CD4-positive, alpha-beta T cell (primary cell): ENCODE data around the gene NEU3. TPM values are rescaled to one million over a fixed set of nuclear protein-coding genes. Genes with fewer than 3 reads are reported as not detected.

Experiments
- ATAC-seq: fragments of 200-7000 bp; cut with Tn5 transposase; one replicate; pipeline ENCODE4 v1.10.0; 2022; ENCODE audit warnings: mild to moderate bottlenecking; ENCODE audit not compliant: poor library complexity
- CTCF ChIA-PET: fragments of 350-600 bp; sonication (Branson Sonifier 250); formaldehyde crosslinking; loops from one replicate; lab custom pipeline; 2021; ENCODE audit warnings: antibody characterized with exemption, inconsistent platforms; lab: Charles Lee
- POLR2A ChIA-PET: fragments of 350-600 bp; sonication (Branson Sonifier 250); formaldehyde crosslinking; loops from one replicate; lab custom pipeline; 2021; ENCODE audit warnings: antibody characterized with exemption, inconsistent platforms; lab: Charles Lee
- DNase-seq, 14 experiments: peaks; one replicate each; pipeline ENCODE4 v3.0.0-alpha.2; 2013 to 2020; ENCODE audit warnings: mixed read lengths in 2 of 14
- H3K27ac ChIP-seq, 2 donors: one replicate each; pipeline versions ENCODE4 v1.5.1 to v1.7.0; 2013; ENCODE audit warnings: low read length in 2 of 2, low read depth in 1 of 2, mild to moderate bottlenecking in 1 of 2
- H3K27me3 ChIP-seq, 2 experiments: 1 replicate in 1 of 2; 2 replicates in 1 of 2; pipeline versions ENCODE4 v1.6.1 to v1.7.0; 2013; ENCODE audit warnings: low read length in 2 of 2, control low read depth in 1 of 2, mild to moderate bottlenecking in 1 of 2, moderate library complexity in 1 of 2; ENCODE audit not compliant: insufficient read depth in 2 of 2, control insufficient read depth in 1 of 2
- H3K36me3 ChIP-seq: one replicate; pipeline ENCODE4 v1.6.1; 2013; ENCODE audit warnings: low read length, control low read depth; ENCODE audit not compliant: insufficient read depth
- H3K4me1 ChIP-seq: one replicate; pipeline ENCODE4 v1.6.1; 2013; ENCODE audit warnings: low read length, control low read depth; ENCODE audit not compliant: insufficient read depth
- H3K4me3 ChIP-seq: one replicate; pipeline ENCODE4 v1.5.1; 2013; ENCODE audit warnings: mild to moderate bottlenecking, low read length, moderate library complexity
- H3K9me3 ChIP-seq, 2 experiments: 1 replicate in 1 of 2; 2 replicates in 1 of 2; pipeline versions ENCODE4 v1.6.1 to v1.7.0; 2013; ENCODE audit warnings: low read length in 2 of 2, mild to moderate bottlenecking in 2 of 2, control low read depth in 1 of 2, moderate library complexity in 1 of 2; ENCODE audit not compliant: control insufficient read depth in 1 of 2, insufficient read depth in 1 of 2
- H3K27ac Mint-ChIP-seq: one replicate; pipeline ENCODE4 v1.8.0; 2020; ENCODE audit warnings: mixed read lengths
- H3K27me3 Mint-ChIP-seq: one replicate; pipeline ENCODE4 v1.8.0; 2021; ENCODE audit warnings: mixed read lengths
- H3K36me3 Mint-ChIP-seq: one replicate; pipeline ENCODE4 v1.8.0; 2021; ENCODE audit warnings: low read depth, mixed read lengths
- H3K4me1 Mint-ChIP-seq: one replicate; pipeline ENCODE4 v1.8.0; 2021; ENCODE audit warnings: low read depth, mixed read lengths
- H3K4me3 Mint-ChIP-seq: one replicate; pipeline ENCODE4 v1.8.0; 2020; ENCODE audit warnings: mild to moderate bottlenecking, mixed read lengths
- H3K9me3 Mint-ChIP-seq: one replicate; pipeline ENCODE4 v1.8.0; 2020; ENCODE audit warnings: mixed read lengths
- CTCF ChIP-seq: fragments of 200-600 bp; IDR thresholded peaks from one replicate; pipeline ENCODE4 v1.8.0; 2022; ENCODE audit warnings: antibody characterized with exemption, mild to moderate bottlenecking
- intact Hi-C, 2 experiments: fragments of 100-400 bp; cut with DNase I in 1 of 2; cut with micrococcal nuclease in 1 of 2; formaldehyde crosslinking; loops; one replicate each; pipeline versions ENCODE4 v1.15.1 to v1.9.0; 2023 to 2025; cut with DNase I, micrococcal nuclease
- total RNA-seq, 174 experiments: library from RNA in 2 of 174; stranded (reverse) in 2 of 174; gene quantifications; one replicate each; pipeline ENCODE4 v1.2.3 and lab custom pipeline; 2021 to 2026

The NEU3 gene
- total RNA-seq, 2 experiments from 2014 or later, result 9.7 to 10.6 TPM

- Mint-ChIP-seq H3K4me1 (no peaks in the 10 kb centered on the region), H3K9me3 (peaks cover 4% of the 10 kb centered on the region), H3K27me3 (no peaks in the 10 kb centered on the region), H3K4me3 (no peak overlapping the region), H3K36me3 (peaks cover 7% of the 10 kb centered on the region), H3K27ac (no peak overlapping the region)
- POLR2A ChIA-PET, result interaction anchor here (0.6 kb wide), 1 partner anchor 219 kb away, joined by 3 read pairs; no protein-coding TSS in a partner anchor
- Histone ChIP-seq H3K4me1 (no peaks in the 10 kb centered on the region), H3K4me3 (no peak overlapping the region), H3K27ac (no peak overlapping the region), H3K27me3 (no peaks in the 10 kb centered on the region), H3K9me3 (peaks cover 0 to 3% of the 10 kb centered on the region in 2 experiments), H3K36me3 (no peaks in the 10 kb centered on the region)
- intact Hi-C loops, result loop anchor here (1.0 to 10.0 kb wide), 6 partner anchors 119 to 252 kb away; no protein-coding TSS in a partner anchor
- TF ChIP-seq CTCF, result peak; percentile 96
- CTCF ChIA-PET, result interaction anchor here (0.6 to 2.1 kb wide), 18 partner anchors 9 to 252 kb away, joined by 3 to 16 read pairs (median 4); partner anchors contain the start of gene NEU3
- DNase-seq, result peak; percentile 59 to 84 (median 70)
- ATAC-seq, result peak; percentile 86
Observed at GRCh38 chr11:75022759-75023396, 34.1 kb downstream of the NEU3 start.

- no peaks in the 10 kb centered on the region for H3K27me3 ChIP-seq
- ChIA-PET CTCF (interaction anchor here (1.0 to 2.1 kb wide), 7 partner anchors 11 to 247 kb away, joined by 4 to 16 read pairs (median 6); no protein-coding TSS in a partner anchor), POLR2A (no interaction called here)
- DNase-seq (no peak), ATAC-seq (no peak)
- peaks cover 0 to 3% of the 10 kb centered on the region in 2 experiments for H3K9me3 ChIP-seq
- peaks cover 3% of the 10 kb centered on the region for H3K9me3 Mint-ChIP-seq
- intact Hi-C loops, result loop anchor here (1.0 to 10.0 kb wide), 6 partner anchors 119 to 251 kb away; no protein-coding TSS in a partner anchor
- peaks cover 6% of the 10 kb centered on the region for H3K36me3 Mint-ChIP-seq
- H3K36me3 ChIP-seq, result no peaks in the 10 kb centered on the region
- TF ChIP-seq CTCF, result no peak
- H3K27ac Mint-ChIP-seq, result no peak overlapping the region
- H3K4me3 Mint-ChIP-seq, result no peak overlapping the region
- H3K4me3 ChIP-seq, result no peak overlapping the region
- no peaks in the 10 kb centered on the region for H3K4me1 Mint-ChIP-seq
- H3K4me1 ChIP-seq, result no peaks in the 10 kb centered on the region
- no peaks in the 10 kb centered on the region for H3K27me3 Mint-ChIP-seq
- H3K27ac ChIP-seq, result no peak overlapping the region
Observed at GRCh38 chr11:75023446-75024067, 34.8 kb downstream of the NEU3 start.

- Histone ChIP-seq H3K27me3 (no peaks in the 10 kb centered on the region), H3K27ac (no peak overlapping the region), H3K9me3 (peaks cover 0 to 3% of the 10 kb centered on the region in 2 experiments), H3K4me3 (no peak overlapping the region), H3K36me3 (no peaks in the 10 kb centered on the region), H3K4me1 (no peaks in the 10 kb centered on the region)
- Mint-ChIP-seq H3K4me3 (no peak overlapping the region), H3K4me1 (no peaks in the 10 kb centered on the region), H3K27me3 (no peaks in the 10 kb centered on the region), H3K9me3 (no peaks in the 10 kb centered on the region), H3K27ac (no peak overlapping the region), H3K36me3 (peaks cover under 1% of the 10 kb centered on the region)
- ATAC-seq (no peak), DNase-seq (no peak)
- TF ChIP-seq CTCF, result no peak
- POLR2A ChIA-PET, result no interaction called here
- CTCF ChIA-PET, result interaction anchor here (2.0 kb wide), 2 partner anchors 94 to 225 kb away, joined by 6 to 16 read pairs; no protein-coding TSS in a partner anchor
- intact Hi-C loops, result loop anchor here (5.0 to 10.0 kb wide), 3 partner anchors 118 to 251 kb away; no protein-coding TSS in a partner anchor
Observed at GRCh38 chr11:75024068-75024449, 35.3 kb downstream of the NEU3 start.
